Measurements from ENCODE around the gene FBL.
"Not testable (repeated sequence)": the region's sequence is repeated elsewhere in the genome, so short reads cannot be mapped to it uniquely, and the experiment has no call there.

The FBL gene

DNA sequence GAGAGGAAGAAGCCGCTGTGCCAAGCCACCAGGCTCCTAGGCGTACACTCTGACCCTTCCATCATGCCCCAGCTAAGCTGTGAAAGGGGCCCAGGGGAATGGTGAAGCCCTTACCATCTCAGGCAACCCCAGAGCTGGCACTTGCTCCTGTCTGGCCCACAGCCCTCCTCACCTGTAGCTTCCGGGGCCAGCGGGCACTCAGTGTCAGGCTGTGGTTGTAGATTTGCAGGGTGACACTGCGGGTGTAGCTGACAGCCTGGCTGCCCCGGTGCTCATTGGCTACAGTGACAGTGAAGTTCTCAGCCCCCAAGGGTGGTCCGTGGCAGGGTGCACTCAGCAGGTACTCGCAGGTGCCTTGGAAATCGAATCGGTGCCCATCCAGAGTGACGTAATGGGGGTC lies 30.3 kb upstream of the FBL start:
- not testable (repeated sequence) for DNase-seq (ENCODE audit: low read depth)

DNA sequence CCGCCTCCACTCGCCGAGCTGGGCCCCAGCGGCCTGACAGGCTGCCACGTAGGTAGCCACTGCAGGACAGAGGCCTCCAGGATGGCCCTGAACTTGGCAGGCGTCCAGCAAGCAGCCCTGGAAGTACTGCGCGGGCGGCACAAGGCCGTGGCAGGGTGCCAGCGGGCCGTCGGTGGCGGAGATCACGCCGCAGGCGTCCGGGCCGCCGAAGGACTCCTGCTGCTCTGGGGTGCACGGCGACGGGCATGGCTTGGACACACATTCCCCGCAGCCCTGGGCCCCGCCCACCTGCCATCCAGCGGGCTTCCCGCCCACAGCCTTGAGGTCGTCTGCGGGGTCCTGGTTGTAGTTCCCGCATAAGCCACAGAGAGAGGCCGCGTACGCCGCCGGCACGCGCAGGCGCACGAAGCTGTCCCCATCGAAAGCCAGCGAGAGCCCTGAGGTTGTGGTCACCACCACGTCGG lies 29.3 kb upstream of the FBL start:
- not testable (repeated sequence) for DNase-seq (ENCODE audit: low read depth)

DNA sequence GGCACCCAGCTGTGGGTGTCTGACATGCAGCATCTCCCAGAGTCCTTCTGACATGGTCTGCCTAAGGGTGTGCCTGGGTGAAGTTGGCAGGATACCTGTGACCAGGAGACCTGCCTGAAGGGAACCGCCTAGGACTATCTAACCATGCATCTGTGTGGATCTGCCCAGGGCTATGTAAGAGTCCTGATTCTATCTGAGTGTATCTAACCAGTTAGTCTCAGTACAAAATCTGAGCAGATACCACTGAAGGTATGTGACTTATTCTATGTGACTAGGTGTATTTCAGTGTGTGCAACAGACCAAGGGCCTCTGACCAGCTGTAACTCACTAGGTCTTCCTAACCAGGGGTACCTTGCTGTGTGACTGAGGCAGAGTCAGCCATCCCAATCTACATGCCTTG lies 28.2 kb upstream of the FBL start:
- DNase-seq (ENCODE audit: low read depth): no peak

DNA sequence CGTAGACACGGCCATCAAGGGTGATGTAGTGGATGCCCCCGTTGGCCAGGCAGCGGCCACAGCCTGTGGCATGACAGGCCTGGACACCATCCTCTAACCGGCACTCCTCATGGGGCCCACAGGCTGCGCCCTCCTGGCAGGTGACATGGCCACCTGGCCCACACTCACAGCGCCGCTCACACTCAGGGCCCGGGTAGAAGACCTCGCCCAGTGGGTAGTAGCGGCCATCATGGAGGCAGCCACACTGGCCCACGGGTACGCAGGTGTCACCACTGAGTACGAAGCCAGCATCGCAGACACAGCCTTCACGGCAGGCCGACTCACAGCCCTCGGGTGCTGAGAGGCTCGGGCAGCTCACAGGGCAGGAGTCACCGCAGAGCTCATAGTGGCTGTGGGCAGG lies 27.2 kb upstream of the FBL start:
- DNase-seq (ENCODE audit: low read depth): no peak

DNA sequence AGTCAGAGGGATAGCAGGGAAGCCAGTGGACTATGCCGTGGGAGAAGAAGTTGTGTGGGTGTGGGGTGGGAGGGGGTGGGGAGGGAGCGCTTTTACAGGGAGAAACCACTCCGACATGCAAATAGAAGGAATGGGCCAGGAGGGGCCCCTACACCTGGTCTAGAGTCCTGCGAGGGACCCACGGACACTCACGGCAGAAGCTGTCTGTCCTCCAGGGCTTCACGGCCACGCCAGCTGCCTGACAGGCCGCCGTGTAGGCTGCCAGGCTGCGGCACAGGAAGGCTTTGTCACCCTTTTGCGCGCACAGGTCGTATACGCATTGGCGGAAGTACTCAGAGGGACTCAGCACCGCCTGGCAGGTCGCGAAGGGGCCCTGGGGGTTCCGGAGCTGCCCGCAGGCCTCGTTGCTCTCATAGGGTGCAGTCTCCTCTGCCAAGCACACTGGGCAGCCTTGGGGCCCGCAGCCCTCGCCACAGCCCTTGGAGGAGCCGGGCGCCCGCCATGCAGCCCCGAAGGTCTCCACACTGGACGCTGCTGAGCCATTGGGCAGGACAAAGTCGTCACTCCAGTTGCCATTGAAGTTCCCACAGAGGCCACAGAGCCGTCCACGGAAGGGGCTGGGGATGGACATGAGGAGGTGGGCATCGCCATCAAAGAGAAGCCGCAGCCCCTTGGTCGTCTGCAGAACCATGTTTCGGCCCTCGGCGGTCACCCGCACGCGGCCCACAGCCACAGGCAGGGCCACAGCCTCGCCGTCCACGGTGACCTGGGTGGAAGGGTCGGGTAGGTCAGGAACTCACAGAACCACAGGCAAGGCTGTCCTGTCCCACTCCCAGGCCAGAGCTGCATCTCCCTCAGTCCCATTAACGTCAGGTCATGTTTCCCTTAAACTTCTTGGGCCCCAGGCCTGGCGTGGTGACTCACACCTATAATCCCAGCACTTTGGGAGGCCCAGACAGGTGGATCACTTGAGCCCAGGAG lies 26.0 kb upstream of the FBL start:
- DNase-seq (ENCODE audit: low read depth): no peak

DNA sequence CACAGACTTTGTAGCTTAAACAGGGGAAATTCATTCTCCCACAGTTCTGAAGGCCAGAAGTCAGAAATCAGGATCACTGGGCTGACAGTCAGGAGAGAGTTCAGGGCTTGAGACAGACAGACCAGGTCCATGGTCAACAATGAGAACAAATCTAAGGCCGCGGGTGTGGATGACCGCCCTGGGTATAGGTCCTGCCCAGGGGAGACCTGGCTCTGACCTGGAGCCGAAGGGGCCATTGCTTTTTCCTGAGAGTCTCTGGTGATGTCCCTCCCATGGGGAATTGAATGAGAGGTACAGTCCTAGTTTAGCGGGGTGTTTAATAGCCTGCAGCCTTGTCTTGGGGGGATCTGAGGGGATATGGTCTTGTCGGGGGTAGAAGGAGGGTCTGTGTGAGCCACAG lies 25.2 kb upstream of the FBL start:
- DNase-seq (ENCODE audit: low read depth): no peak

DNA sequence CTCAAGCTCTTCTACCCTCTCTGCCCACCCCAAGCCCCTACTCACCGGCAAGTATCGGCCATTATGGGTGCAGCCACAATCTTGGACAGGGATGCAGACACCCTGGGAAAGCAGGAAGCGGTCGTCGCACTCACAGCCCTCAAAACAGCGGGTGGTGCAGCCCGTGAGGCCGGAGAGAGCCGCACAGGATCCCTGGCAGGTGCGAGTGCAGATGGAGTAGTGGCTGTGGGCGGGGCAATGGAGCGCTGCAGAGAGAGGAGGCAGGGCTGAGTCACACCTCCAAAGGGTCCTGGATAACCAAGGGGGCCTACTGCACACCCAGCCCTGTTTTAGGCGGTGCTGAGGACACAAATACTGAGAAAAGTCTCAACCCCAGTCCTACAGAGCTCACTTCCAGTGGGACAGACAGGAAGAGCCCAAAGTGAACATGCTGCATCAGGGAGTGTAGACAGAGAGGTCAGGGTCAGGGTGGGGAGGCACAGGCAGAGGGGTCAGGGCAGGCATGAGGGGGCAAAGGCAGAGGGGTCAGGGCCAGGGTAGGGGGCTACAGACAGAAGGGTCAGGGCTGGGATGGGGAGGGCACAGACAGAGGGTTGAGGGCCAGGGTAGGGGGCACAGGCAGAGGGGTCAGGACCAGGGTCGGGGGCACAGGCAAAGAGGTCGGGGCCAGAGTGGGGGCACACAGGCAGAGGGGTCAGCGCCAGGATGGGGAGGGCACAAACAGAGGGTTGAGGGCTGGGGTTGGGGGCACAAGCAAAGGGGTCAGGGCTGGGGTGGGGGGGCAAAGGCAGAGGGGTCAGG lies 24.2 kb upstream of the FBL start:
- DNase-seq (ENCODE audit: low read depth): no peak

DNA sequence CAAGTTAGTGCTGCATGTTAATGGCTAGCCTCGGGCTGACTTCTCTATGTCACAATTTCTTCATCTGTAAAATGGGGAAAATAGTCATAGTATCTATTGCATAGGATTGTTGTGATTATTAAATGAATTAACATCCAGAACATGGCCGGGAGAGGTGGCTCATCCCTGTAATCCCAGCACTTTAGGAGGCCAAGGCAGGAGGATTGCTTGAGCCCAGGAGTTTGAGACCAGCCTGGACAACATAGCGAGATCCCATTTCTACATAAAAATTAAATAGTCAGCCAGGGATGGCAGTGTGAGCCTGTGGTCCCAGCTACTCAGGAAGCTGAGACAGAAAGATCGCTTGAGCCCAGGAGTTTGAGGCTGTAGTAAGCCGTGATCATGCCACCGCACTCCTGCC lies 21.8 kb upstream of the FBL start:
- no peak for DNase-seq (ENCODE audit: low read depth)

DNA sequence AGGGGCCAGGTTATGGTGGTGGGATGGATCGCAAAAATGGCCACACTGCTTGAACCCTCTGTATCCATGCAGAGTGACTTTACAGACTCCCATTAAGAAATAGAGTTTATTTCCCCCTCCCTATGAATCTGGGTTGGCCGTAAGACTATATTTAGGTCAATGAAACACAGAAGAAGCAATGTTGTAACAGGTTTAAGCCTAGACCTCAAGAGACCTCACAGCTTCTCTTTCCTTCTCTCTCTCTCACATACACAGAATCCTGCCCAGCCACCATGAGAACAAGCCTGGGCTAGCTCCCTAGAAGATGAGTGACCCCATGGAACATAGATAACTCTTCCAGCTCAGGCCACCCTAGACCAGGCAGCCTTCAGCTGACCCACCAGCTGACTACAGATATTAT lies 21.0 kb upstream of the FBL start:
- DNase-seq (ENCODE audit: low read depth): no peak

DNA sequence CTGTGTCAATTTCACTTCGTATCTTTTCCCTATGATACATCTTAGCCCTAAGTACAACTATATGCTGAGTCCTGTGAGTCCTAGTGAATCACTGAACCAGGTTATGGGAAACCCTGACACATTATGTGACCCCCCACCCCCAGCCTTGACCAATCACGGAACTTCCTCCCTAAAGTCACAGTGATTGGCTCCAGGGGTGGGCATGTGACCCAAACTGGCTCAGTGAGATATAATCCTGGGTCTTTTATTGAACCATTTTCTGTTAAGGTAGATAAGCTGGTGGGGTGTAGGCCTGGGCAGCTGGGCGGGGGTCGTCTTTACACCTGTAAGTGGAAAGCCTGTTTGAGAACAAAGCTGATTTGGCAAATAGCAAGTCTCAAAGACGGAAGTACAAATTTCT lies 19.8 kb upstream of the FBL start:
- no peak for DNase-seq (ENCODE audit: low read depth)

DNA sequence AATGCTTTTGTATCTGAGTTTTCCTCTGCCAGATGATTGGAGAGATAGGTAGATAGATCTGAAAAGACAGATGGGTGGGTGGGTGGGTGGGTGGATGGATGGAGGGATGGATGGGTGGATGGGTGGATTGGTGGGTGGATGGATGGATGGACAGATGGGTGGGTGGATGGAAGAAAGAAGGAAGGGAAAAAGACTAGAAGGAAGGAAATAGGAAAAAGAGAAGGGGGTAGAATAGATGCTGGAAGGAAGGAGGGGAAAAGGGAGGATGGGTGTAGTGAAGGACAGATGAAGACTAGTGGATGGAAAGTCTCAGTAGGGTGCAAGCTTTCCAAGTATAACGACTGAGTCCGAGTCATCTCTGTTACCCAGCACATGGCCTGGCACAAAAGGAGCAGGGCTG lies 19.0 kb upstream of the FBL start:
- DNase-seq (ENCODE audit: low read depth): no peak

DNA sequence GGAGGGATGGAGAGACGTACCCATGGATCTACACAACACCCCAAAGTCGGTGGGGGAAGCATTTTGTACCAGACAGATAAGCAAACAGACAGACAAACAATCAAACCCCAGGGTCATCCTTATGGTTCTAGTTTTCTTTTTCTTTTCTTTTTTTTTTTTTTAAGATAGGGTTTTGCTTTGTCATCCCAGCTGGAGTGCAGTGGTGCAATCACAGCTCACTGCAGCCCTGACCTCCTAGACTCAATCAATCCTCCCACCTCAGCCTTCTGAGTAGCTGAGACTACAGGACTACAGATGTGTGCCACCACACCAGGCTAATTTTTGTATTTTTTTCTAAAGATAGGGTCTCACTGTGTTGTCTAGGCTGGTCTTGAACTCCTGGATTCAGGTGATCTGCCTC lies 17.9 kb upstream of the FBL start:
- no peak for DNase-seq (ENCODE audit: low read depth)

DNA sequence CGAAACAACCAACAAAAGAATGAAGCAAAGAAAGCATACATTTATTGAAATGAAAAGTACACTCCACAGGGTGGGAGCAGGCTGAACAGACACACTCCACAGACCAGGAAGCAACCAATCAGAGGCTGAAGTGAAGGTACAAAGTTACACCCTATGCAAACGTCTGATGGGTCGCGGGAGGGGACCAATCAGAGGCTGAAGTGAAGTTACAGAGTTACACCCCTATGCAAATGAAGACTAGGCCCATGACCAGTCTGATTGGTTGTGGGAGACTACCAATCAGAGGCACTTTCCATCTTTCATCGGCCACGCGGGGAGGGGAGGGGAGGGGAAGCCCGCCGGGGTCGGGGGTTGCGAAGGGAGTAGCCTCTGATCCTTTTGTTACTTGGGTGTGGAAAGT lies 12.4 kb upstream of the FBL start:
- no peak for DNase-seq (ENCODE audit: low read depth)

DNA sequence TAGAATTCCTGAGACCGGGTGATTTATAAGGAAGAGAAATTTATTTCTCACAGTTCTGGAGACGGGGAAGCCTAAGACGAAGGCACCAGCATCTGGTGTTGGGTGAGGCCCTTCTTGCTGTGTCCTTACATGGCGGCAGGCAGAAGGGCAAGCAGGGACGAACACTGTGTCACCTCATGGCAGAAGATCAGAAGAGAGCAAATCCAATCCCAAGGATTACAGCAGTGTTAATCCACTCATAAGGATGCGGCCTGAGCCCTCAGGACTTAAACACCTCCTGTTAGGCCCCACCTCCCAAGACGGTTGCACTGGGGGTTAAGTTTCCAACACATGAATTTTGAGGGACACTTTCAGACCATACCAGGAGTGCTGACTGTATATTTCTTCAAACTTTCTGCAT lies 6.7 kb upstream of the FBL start:
- DNase-seq (ENCODE audit: low read depth): no peak

DNA sequence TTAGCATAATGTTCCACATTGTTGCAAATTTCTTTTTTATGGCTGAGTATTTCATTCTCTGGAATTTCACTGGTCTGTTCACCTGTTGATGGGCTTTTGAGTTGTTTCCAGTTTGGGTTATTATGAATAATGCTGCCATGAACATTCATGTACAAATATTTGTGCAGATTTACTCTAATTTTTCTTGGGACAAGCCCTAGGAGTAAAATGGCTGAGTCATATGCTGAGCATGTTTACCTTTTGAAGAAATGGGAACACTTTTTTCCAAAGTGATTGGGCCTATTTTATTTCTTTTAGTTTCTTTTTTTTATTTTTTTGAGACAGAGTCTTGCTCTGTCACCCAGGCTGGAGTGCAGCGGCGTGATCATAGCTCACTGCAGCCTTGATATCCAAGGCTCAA lies 4.7 kb upstream of the FBL start:
- no peak for DNase-seq (ENCODE audit: low read depth)

DNA sequence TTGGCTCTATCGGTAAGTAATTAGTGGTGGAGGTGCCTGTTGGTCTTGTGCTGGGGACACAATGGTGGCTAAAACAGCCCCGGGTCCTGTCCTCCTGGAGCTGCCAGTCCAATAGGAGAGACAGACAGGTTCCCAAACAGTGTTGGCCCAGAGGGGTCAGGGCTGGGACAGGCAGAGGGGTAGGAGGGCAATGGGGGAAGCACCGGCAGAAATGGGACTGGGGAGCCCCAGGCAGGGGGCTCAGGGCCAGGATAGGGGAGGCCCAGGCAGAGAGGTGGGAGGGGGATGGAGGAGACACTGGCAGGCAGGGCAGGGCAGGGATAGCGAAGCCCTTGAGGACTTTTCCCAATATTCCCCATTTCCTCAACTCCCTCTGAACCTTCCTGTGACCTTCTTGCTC lies 2.2 kb upstream of the FBL start:
- no peak for DNase-seq (ENCODE audit: low read depth)

DNA sequence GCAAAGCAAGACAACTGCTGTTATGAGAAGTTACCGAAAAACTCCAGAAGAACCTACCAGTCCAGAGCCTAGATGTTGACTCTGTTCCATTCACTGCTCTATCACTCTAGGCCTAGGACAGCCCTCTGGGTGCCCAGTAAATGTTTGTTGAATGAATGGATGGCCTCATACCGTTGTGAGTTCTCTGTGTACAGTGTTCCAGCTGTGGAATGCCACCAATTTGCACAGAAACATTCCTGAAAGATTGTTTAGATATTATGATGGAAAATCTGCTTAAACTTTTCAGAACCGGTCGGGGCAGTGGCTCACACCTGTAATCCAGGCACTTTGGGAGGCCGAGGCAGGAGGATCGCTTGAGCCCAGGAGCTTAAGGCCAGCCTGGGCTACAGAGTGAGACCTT lies 1.3 kb upstream of the FBL start:
- DNase-seq (ENCODE audit: low read depth): no peak

DNA sequence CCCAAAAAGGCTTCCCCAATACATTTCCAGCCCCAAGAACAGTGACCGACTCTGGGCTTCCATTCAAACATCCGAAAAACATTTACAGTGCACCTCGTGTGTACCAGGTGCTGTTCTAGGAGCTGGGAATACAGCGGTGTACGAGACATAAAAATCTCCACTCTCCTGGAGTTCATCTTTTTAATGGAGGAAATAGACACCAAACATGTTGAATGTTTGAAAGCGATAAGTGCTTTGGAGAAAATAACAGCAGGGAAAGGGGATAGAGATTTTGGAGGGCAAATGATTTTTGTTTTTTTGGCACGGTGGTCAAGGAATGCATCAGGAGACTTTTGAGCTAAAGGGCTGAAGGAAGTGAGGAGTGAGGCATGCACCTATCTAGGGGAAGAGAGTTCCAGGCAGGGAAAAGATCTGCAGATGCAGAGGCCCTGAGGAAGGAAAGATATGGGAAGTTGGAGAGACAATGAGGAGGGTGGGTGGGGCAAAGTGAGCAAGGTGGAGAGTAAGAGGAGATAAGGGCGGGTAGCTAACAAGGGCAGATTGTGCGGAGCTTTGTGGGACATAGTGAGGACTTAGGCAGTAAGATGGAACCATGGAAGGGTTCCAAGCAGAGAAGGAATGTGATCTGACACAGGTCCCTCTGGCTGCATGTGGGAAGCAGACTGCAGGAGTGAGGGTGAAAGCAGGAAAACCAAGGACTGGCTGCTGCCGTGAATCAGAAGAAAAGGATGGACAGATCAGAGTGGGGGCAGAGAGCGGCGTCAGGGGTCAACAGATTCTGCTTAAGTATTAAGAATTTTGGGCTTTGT lies 703 bp upstream of the FBL start:
- DNase-seq (ENCODE audit: low read depth): no peak

DNA sequence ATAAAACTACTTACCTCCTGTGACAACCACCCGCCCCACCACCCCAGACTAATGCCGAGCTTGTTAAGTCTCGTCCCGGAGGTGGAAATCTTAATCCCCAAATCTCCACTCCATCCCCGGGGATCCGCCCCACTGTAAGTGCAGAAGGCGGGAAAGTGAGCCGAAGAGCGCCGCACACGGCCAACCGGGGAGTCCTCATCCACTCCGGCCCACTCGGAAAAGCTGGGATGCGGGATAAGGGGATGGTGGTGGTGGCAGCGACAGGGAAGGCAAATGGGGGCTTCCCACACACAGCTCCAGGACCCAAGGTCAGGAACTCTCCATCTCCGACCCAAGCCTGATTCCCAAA lies 621 bp downstream of the FBL start:
- DNase-seq (ENCODE audit: low read depth): no peak

DNA sequence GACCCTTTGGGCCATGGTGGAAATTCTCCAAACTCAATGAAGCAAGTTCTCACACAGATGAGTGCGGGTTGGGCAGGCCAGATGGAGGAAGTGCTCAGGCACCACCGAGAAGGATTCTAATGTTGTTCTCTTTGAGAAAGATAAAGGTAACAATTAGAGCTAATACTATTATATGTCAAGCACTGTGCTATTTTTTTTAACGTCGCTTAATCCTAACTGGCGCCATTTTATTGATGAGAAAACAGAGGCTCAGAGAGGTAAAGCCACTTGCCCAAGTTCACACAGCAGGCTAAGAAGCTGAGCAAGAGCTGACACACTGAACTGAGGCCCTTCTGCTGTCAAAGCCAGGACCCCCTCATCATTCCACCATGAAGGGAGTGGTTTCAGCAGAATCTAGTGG lies 1.0 kb downstream of the FBL start:
- DNase-seq (ENCODE audit: low read depth): no peak

DNA sequence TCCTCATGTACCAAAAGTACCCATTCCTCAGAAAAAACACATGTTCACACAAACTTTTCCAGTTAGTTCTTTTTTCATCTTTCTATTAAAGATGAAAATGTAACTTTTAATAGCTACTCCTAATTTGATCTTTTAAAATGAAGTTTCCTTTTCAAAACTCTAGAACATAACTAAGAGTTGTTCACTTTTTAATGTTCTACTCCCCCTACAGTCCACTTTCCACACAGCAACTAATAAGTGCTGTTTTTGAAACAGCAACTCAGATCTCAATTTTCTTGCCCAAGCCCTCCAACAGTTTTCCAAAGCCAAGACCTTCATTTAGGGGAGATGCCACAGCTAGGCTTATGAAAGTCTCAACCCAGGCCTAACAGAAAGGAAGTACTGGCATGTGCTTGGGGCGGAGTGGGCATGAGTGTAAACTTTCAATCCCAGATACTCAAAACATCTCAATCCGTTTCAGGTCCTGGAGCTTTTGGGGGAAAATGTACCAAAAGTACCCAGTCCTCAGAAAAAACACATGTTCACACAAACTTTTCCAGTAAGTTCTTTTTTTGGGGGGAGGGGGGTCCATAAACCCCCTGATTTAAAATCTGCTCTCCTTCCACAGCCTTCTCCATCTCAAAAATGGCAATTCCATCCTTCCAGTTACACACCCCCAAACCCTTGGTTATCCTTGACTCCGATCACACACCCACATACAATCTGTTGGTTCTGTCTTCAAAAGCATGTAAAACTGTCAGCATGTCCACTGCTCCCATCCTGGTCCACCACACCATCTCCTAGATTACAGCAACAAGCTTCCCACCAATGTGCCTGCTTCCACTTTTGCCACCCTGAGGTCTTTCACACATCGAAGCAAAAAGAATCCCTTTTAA lies 2.0 kb downstream of the FBL start:
- DNase-seq (ENCODE audit: low read depth): no peak
